HCT116 (cell line): ENCODE data around the gene CTTNBP2NL. TPM values are rescaled to one million over a fixed set of nuclear protein-coding genes. Genes with fewer than 3 reads are reported as not detected.

ENCODE experiments used
- ATAC-seq: fragments of 200-7000 bp; cut with Tn5 transposase; 2 replicates; pipeline ENCODE4 v1.9.1; 2020; ENCODE audit warnings: mild to moderate bottlenecking, moderate library complexity
- BruUV-seq: library from RNA; stranded (reverse); fragments of 400-500 nt; replicated peaks from 2 replicates; lab custom pipeline; 2021; lab: Mats Ljungman, UMichigan
- CTCF ChIA-PET: fragments of 300-600 bp; sonication (Branson Sonifier 250); formaldehyde crosslinking; loops from one replicate; lab custom pipeline; 2021; ENCODE audit warnings: antibody characterized with exemption; lab: Charles Lee
- POLR2A ChIA-PET: fragments of 300-600, 350-600 bp; sonication (Branson Sonifier 250); formaldehyde crosslinking; loops from one replicate; lab custom pipeline; 2021; ENCODE audit warnings: antibody characterized with exemption; lab: Charles Lee
- RAD21 ChIA-PET, 2 experiments: fragments of 300-600 bp; sonication (Branson Sonifier 250); formaldehyde crosslinking; loops; one replicate each; lab custom pipeline; 2023; ENCODE audit warnings: low total read pairs in 2 of 2; ENCODE audit not compliant: uncharacterized antibody in 2 of 2, unreplicated experiment in 2 of 2, low non-redundant PET in 1 of 2; lab: Charles Lee
- DNase-seq: peaks from one replicate; pipeline ENCODE4 v3.0.0-alpha.2; 2010; ENCODE audit warnings: low read depth, low spot score
- H2AFZ ChIP-seq: fragments of 200-600 bp; shearing (Covaris generic), sonication (generic); 2 replicates; pipeline ENCODE4 v1.6.1; 2017; ENCODE audit warnings: low read depth, mixed run types, mixed read lengths, antibody characterized with exemption, low read length; ENCODE audit not compliant: poor library complexity, severe bottlenecking
- H3K27ac ChIP-seq: 2 replicates; pipeline ENCODE4 v1.5.1; 2012; ENCODE audit warnings: low read depth, low read length
- H3K27me3 ChIP-seq: fragments of 200-600 bp; sonication (generic); 2 replicates; pipeline ENCODE4 v1.6.1; 2016; ENCODE audit warnings: mixed run types, low read length, mixed read lengths; ENCODE audit not compliant: insufficient read depth
- H3K36me3 ChIP-seq, 2 experiments: fragments of 200-500 bp in 1 of 2; fragments of 200-600 bp in 1 of 2; sonication (Bioruptor generic) in 1 of 2; sonication (generic) in 1 of 2; 2 replicates each; pipeline versions ENCODE4 v1.5.1 to v1.6.1; 2014 to 2016; ENCODE audit warnings: low read length in 2 of 2, inconsistent platforms in 1 of 2, mixed read lengths in 1 of 2, mixed run types in 1 of 2; ENCODE audit not compliant: insufficient read depth in 2 of 2, control insufficient read depth in 1 of 2
- H3K4me1 ChIP-seq, 2 experiments: fragments of 200-600 bp in 1 of 2; sonication (generic) in 1 of 2; 2 replicates each; pipeline versions ENCODE4 v1.5.1 to v1.6.1; 2012 to 2017; ENCODE audit warnings: low read length in 2 of 2, inconsistent platforms in 1 of 2, mild to moderate bottlenecking in 1 of 2, mixed read lengths in 1 of 2, mixed run types in 1 of 2, moderate library complexity in 1 of 2; ENCODE audit not compliant: insufficient read depth in 2 of 2, control insufficient read depth in 1 of 2
- H3K4me2 ChIP-seq: fragments of 200-600 bp; sonication (generic); 2 replicates; pipeline ENCODE4 v1.6.1; 2017; ENCODE audit warnings: mixed run types, low read length, mixed read lengths
- H3K4me3 ChIP-seq, 2 experiments: fragments of 200-600 bp in 1 of 2; sonication (generic) in 1 of 2; replicated peaks in 1 of 2; 2 replicates each; pipeline ENCODE4 v1.5.1; 2011 to 2016; ENCODE audit warnings: low read length in 2 of 2, control low read depth in 1 of 2, low read depth in 1 of 2, mild to moderate bottlenecking in 1 of 2, mixed read lengths in 1 of 2, mixed run types in 1 of 2
- H3K79me2 ChIP-seq: fragments of 200-600 bp; sonication (generic); 2 replicates; pipeline ENCODE4 v1.6.1; 2017; ENCODE audit warnings: mild to moderate bottlenecking, mixed run types, low read length, moderate library complexity, mixed read lengths; ENCODE audit not compliant: insufficient read depth
- H3K9ac ChIP-seq: fragments of 200-600 bp; sonication (generic); 2 replicates; pipeline ENCODE4 v1.6.1; 2016; ENCODE audit warnings: low read length, mixed read lengths
- H3K9me2 ChIP-seq: fragments of 200-600 bp; sonication (generic), shearing (Covaris generic); 2 replicates; pipeline ENCODE4 v1.6.1; 2017; ENCODE audit warnings: mixed run types, mild to moderate bottlenecking, moderate library complexity; ENCODE audit not compliant: insufficient read depth
- H3K9me3 ChIP-seq, 2 experiments: fragments of 200-500 bp in 1 of 2; fragments of 200-600 bp in 1 of 2; sonication (Bioruptor generic) in 1 of 2; sonication (generic) in 1 of 2; 2 replicates each; pipeline ENCODE4 v1.6.1; 2014 to 2017; ENCODE audit warnings: low read length in 2 of 2, mixed read lengths in 2 of 2, inconsistent platforms in 1 of 2, low read depth in 1 of 2, mild to moderate bottlenecking in 1 of 2, mixed run types in 1 of 2, moderate library complexity in 1 of 2; ENCODE audit not compliant: control insufficient read depth in 1 of 2, insufficient read depth in 1 of 2
- H4K20me1 ChIP-seq: fragments of 200-600 bp; sonication (generic), shearing (Covaris generic); 2 replicates; pipeline ENCODE4 v1.6.1; 2017; ENCODE audit warnings: mixed run types, mild to moderate bottlenecking, moderate library complexity; ENCODE audit not compliant: insufficient read depth
- ATF3 ChIP-seq: IDR thresholded peaks from 2 replicates; pipeline ENCODE4 v1.6.1; 2012
- CBX3 ChIP-seq: IDR thresholded peaks from 2 replicates; pipeline ENCODE4 v1.6.1; 2012; ENCODE audit warnings: low read depth
- EGR1 ChIP-seq: IDR thresholded peaks from 2 replicates; pipeline ENCODE4 v1.6.1; 2012; ENCODE audit warnings: low read depth
- ELF1 ChIP-seq: IDR thresholded peaks from 2 replicates; pipeline ENCODE4 v1.6.1; 2012; ENCODE audit warnings: low read depth, borderline replicate concordance
- EZH2 ChIP-seq: fragments of 200-600 bp; sonication (generic); IDR thresholded peaks from 2 replicates; pipeline ENCODE4 v1.6.1; 2017; ENCODE audit warnings: antibody characterized with exemption, mixed run types
- JUND ChIP-seq: IDR thresholded peaks from 2 replicates; pipeline ENCODE4 v1.6.1; 2012
- MAX ChIP-seq: IDR thresholded peaks from 2 replicates; pipeline ENCODE4 v1.6.1; 2012
- POLR2A ChIP-seq: IDR thresholded peaks from 2 replicates; pipeline ENCODE4 v1.7.0; 2011; ENCODE audit warnings: borderline replicate concordance; ENCODE audit not compliant: insufficient read depth, insufficient read length; ENCODE audit errors: extremely low read depth
- SIN3A ChIP-seq: IDR thresholded peaks from 2 replicates; pipeline ENCODE4 v1.6.1; 2012; ENCODE audit warnings: low read depth
- SRF ChIP-seq: IDR thresholded peaks from 2 replicates; pipeline ENCODE4 v1.6.1; 2012; ENCODE audit warnings: low read depth
- TCF7L2 ChIP-seq: IDR thresholded peaks from 2 replicates; pipeline ENCODE4 v1.7.0; 2011; ENCODE audit warnings: borderline replicate concordance, inconsistent platforms; ENCODE audit not compliant: insufficient read depth, insufficient read length; ENCODE audit errors: extremely low read depth
- YY1 ChIP-seq: IDR thresholded peaks from 2 replicates; pipeline ENCODE4 v1.6.1; 2011; ENCODE audit warnings: low read length, low read depth, moderate library complexity, mild to moderate bottlenecking; ENCODE audit not compliant: insufficient replicate concordance; ENCODE audit errors: extremely low read depth
- ZBTB33 ChIP-seq: IDR thresholded peaks from 2 replicates; pipeline ENCODE4 v1.6.1; 2011; ENCODE audit warnings: mild to moderate bottlenecking, low read length, moderate library complexity; ENCODE audit not compliant: insufficient replicate concordance; ENCODE audit errors: extremely low read depth
- ZNF274 ChIP-seq: fragments of 200-500 bp; sonication (Bioruptor generic); IDR thresholded peaks from 2 replicates; pipeline ENCODE4 v1.6.1; 2014; ENCODE audit warnings: mild to moderate bottlenecking, low read depth, low read length, inconsistent platforms
- intact Hi-C: fragments of 100-400 bp; cut with micrococcal nuclease; formaldehyde crosslinking; loops from 2 replicates; pipeline ENCODE4 v1.10.0; 2022
- total RNA-seq: library from RNA; stranded (reverse); gene quantifications from one replicate; pipeline ENCODE4 v1.2.1, GENCODE V29; 2021; ENCODE audit not compliant: unreplicated experiment

The CTTNBP2NL gene
- total RNA-seq, 1 experiment from 2014 or later: 18.0 TPM

GRCh38 chr1:112439592-112439991 is 43.6 kb downstream of the CTTNBP2NL start:
- H3K9ac ChIP-seq: no peak overlapping the region
- H3K9me3 ChIP-seq: no peaks in the 10 kb centered on the region
- POLR2A ChIA-PET: no interaction called here
- no peak overlapping the region for H3K4me2 ChIP-seq
- CTCF ChIA-PET: no interaction called here
- intact Hi-C loops: no loop called here
- no TSS peak for BruUV-seq
- H3K4me3 ChIP-seq: no peak overlapping the region
- no peak for ATAC-seq
- TF ChIP-seq POLR2A: no peak
- no peak for TF ChIP-seq EZH2
- TF ChIP-seq ZNF274: no peak
- TF ChIP-seq ATF3: no peak
- no peak for TF ChIP-seq EGR1
- TF ChIP-seq YY1: no peak
- no peak for TF ChIP-seq ELF1
- TF ChIP-seq MAX: no peak
- no peak for TF ChIP-seq TCF7L2
- TF ChIP-seq SRF: no peak
- no peak for TF ChIP-seq ZBTB33
- TF ChIP-seq JUND: no peak
- no peak for TF ChIP-seq CBX3
- TF ChIP-seq SIN3A: no peak
- TF ChIP-seq, all 23 proteins: peak for 0
- no peaks in the 10 kb centered on the region for H3K27me3 ChIP-seq
- no peaks in the 10 kb centered on the region for H3K79me2 ChIP-seq
- H2AFZ ChIP-seq: no peak overlapping the region
- RAD21 ChIA-PET: no interaction called here
- no peak overlapping the region for H3K27ac ChIP-seq
- H4K20me1 ChIP-seq: no peaks in the 10 kb centered on the region
- no peaks in the 10 kb centered on the region for H3K9me2 ChIP-seq
- DNase-seq: no peak
- H3K4me1 ChIP-seq: no peaks in the 10 kb centered on the region
- H3K36me3 ChIP-seq: no peaks in the 10 kb centered on the region
